Pons (tissue), 1 donor: ENCODE measurements around the gene QRICH2.
"Not testable (repeated sequence)": the region's sequence is repeated elsewhere in the genome, so short reads cannot be mapped to it uniquely, and the experiment has no call there.

Source experiments
- DNase-seq: peaks from one replicate; pipeline ENCODE4 v3.0.0-alpha.2; 2016; ENCODE audit warnings: low spot score

The QRICH2 gene

GRCh38 chr17:76247304-76247703 is 60.8 kb downstream of the QRICH2 start:
- DNase-seq: no peak

- no peak for DNase-seq
Measured at GRCh38 chr17:76246080-76247066, 61.7 kb downstream of the QRICH2 start.

DNA sequence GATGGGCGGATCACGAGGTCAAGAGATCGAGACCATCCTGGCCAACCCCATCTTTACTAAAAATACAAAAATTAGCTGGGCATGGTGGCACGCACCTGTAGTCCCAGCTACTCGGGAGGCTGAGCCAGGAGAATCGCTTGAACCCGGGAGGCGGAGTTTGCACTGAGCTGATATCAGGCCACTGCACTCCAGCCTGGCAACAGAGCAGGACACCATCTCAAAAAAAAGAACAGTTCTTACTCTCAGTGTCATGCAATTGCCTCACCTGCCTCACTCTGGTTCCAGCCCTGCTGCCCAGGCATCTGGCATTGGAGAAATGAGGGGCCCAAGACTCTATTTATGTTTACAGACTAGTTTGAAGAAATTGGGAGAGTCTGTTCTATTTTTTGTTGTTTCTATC is 63.4 kb downstream of the QRICH2 start:
- not testable (repeated sequence) for DNase-seq

- peak; percentile 29 for DNase-seq
Measured at GRCh38 chr17:76243826-76244679, 64.0 kb downstream of the QRICH2 start.

DNA sequence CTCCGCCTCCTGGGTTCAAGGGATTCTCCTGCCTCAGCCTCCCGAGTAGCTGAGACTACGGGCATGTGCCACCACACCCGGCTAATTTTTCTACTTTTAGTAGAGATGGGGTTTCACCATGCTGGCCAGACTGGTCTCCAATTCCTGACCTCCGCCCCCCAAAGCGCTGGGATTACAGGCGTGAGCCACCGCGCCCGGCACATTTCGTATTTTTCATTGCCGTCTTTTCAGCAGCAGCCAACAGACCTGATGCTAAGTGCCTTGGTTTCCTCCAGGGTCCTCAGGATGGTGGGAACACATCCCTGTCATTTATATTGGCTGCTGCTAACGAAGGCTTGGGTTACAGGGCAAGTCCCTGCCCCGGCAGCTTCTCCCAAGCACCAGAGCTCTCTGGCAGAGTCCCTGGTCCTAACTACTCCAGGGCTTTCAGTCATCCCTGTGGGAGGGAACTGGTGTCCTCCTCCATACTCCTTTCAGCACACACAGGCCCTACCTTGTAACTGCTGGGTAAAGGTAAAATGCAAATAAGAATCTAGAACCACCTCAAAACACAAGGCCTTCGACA is 66.3 kb downstream of the QRICH2 start:
- no peak for DNase-seq

DNA sequence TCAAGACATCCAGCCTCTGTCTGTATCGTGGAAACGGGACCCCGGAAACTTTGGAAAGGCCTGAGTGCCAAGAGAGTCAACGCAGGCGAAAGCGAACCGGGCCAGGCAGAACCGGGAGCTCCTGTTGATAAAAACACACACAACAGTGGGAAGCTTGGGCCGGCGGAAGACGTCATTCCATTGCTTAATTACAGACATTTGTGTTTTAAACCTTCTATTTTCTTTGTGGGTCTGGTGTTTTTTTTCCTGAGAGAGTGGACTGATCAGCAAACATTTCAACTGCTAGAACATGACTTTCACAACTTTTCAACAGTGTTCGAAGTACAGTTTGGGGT is 66.9 kb downstream of the QRICH2 start:
- DNase-seq: peak; percentile 30

- DNase-seq: peak; percentile 61
Measured at GRCh38 chr17:76240461-76241203, 67.4 kb downstream of the QRICH2 start, which contains the start of gene RNF157. Gene RNF157, minus strand, starts transcription at chr17:76240493. Its CDS starts 253 bp downstream, at chr17:76240240.

GRCh38 chr17:76239538-76240274 is 68.4 kb downstream of the QRICH2 start:
- DNase-seq: no peak

GRCh38 chr17:76238847-76239537 is 69.1 kb downstream of the QRICH2 start:
- DNase-seq: no peak

DNA sequence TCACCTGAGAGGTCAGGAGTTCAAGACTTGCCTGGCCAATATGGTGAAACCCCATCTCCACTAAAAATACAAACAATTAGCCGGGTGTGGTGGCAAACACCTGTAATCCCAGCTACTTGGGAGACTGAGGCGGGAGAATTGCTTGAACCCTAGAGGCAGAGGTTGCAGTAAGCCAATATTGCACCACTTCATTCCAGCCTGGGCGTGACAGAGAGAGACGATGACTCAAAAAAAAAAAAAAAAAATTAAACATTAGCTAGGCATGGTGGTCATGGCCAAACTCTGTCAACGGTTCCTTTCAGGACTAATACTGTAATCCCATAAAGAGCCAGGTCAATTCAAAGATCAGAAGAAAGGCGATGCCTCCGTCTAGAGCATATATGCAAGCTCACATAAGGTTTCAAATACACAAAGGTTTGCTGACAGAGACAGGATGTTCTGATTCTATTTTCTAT is 70.2 kb downstream of the QRICH2 start:
- no peak for DNase-seq

DNA sequence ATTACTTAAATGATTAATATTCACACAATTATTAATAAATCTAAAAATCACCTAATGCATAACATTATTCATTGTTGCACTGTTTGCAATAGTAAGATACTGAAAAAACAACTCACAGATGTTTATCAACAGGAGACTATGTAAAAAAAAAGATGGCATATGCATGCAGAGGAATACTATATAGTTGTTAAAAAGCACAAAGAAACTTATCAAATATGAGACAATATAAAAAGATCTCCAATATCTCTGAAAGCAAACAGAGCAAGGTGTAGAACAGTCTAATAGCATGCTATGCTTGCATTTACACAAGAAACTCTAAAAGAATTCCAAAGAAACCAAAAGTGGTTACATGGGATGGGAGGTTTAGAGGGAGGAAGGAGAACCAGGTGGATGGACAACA is 71.5 kb downstream of the QRICH2 start:
- no peak for DNase-seq

DNA sequence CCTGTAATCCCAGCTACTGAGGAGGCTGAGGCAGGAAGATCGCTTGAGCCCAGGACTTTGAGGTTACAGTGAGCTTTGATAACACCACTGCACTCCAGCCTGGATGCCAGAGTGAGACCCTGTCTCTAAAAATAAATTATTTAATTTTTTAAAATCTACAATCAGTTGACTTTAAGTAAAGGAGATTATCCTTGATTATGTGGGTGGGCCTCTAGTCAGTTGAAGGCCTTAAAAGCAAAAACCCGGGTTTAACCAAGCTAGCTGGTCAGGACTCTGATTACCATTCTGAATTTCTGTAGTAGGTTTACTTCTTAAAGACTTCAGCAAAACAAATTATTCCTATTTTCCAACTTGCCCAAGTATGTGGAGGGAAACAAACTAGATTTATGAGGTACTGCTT is 72.2 kb downstream of the QRICH2 start:
- no peak for DNase-seq

DNA sequence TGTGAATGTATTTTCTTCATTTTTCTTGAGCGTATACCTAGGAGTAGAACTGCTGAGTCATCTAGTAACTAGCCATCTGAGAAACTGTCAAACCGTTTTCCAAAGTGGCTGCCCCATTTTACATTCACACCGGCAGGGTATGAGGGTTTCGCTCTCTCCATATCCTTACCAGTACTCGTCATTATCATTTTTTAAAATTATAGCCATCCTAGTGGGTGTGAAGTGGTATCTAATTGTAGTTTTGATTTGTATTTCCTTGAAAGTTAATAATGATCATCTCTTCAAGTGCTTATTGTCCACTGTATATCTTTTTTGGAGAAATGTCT is 73.8 kb downstream of the QRICH2 start:
- no peak for DNase-seq

DNA sequence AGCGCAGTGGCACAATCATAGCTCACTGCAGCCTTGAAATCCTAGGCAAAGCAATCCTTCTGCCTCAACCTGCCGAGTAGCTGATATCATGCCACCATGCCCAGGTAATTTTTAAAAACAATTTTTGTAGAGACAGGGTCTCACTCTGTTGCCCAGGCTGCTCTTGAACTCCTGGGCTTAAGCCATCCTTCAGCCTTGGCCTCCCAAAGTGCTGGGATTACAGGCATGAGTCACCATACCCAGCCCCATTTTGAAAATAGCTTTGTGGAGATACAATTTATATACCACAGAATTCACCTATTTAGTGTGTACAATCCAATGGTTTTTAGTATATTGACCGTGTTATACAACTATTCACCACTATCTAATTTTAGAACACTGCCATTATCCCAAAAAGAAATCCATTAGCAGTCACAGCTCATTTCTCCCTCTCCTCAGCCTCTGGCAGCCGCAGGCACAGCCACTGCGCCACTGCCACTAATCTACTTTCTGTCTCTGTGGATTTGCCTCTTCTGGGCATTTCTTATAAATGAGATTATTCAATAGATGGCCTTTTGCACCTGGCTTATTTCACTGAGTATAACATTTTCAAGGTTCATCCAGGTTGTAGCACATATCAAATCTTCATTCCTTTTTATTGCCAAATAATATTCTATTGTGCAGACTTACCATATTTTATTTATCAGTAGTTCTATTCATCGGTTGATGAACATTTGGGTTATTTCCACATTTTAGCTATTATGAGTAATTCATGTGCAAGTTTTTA is 74.3 kb downstream of the QRICH2 start:
- no peak for DNase-seq

- DNase-seq: no peak
Measured at GRCh38 chr17:76232342-76232741, 75.7 kb downstream of the QRICH2 start.

DNA sequence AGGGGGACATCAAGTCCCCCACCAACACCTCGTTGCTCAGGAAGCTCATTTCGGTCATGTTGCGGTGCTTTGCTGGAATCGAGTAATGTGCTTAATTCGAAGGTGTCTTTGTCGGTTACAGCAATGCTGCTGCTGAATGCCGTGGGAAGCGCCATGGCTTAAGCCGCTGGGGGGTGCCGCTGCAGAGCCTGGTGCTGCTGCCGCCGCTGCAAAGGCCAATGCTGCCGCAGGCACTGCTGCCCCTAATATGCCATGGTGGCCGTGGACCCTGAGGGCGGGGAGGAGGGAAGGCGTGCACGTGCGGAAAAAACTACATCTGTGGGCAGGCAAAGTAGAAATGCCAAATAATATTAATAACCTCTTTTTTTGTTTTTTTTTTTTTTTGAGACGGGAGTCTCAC is 81.3 kb downstream of the QRICH2 start:
- DNase-seq: not testable (repeated sequence)

DNA sequence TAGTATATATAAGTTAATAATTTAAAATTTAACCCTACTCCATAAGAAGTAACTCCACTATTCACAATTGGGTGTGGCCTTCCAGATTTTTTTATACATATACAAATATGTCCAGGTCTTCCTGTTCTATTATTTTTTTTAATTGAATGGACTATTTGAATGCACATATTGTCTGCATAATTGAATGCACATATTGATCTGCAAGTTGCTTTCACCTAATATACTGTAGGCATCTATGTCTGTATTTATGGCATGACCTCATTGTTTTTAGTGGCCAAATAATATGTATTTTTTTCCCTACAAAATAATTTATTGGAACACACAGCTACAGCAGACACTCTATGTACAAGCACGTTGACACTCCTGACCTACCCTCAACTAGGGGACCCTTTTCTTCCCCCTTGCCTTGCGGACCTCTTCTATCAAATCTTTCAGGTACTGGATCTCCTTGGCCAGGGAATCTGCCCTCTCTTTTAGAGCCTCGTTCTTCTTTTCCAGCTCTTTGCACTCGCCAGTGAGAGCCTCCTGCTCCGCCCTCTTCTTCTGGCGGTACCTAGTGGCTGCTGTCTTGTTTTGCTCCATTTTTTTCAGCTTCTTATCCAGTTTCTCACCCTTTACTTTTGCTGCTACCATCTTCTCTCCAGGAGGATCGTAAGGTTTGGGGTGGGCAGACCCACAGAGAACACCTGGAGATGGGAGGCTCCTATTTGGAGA is 82.5 kb downstream of the QRICH2 start:
- DNase-seq: not testable (repeated sequence)
